Endothelial cell (in vitro differentiated cells): ENCODE results near the gene GAA. TPM values are rescaled to one million over a fixed set of nuclear protein-coding genes. Genes with fewer than 3 reads are reported as not detected.

Experiments used
- DNase-seq: peaks from one replicate; pipeline ENCODE4 v3.0.0; 2021; ENCODE audit warnings: low spot score
- H3K27ac Mint-ChIP-seq: one replicate; pipeline ENCODE4 v1.8.0; 2021; ENCODE audit warnings: mixed read lengths, inconsistent platforms; ENCODE audit not compliant: unreplicated experiment
- H3K27me3 Mint-ChIP-seq: one replicate; pipeline ENCODE4 v1.8.0; 2021; ENCODE audit warnings: mild to moderate bottlenecking, moderate library complexity, mixed read lengths, inconsistent platforms; ENCODE audit not compliant: unreplicated experiment
- H3K36me3 Mint-ChIP-seq: one replicate; pipeline ENCODE4 v1.8.0; 2021; ENCODE audit warnings: mild to moderate bottlenecking, low read depth, mixed read lengths, inconsistent platforms; ENCODE audit not compliant: unreplicated experiment
- H3K4me1 Mint-ChIP-seq: one replicate; pipeline ENCODE4 v1.8.0; 2021; ENCODE audit warnings: mild to moderate bottlenecking, mixed read lengths, inconsistent platforms; ENCODE audit not compliant: unreplicated experiment
- H3K4me3 Mint-ChIP-seq: one replicate; pipeline ENCODE4 v1.8.0; 2021; ENCODE audit warnings: mild to moderate bottlenecking, mixed read lengths, inconsistent platforms; ENCODE audit not compliant: unreplicated experiment
- H3K9me3 Mint-ChIP-seq: one replicate; pipeline ENCODE4 v1.8.0; 2021; ENCODE audit warnings: mixed read lengths, inconsistent platforms; ENCODE audit not compliant: unreplicated experiment
- CTCF ChIP-seq: fragments of 200-600 bp; sonication (generic); IDR thresholded peaks from one replicate; pipeline ENCODE4 v1.5.0; 2021; ENCODE audit warnings: antibody characterized with exemption; ENCODE audit not compliant: unreplicated experiment
- total RNA-seq: library from RNA; stranded (reverse); fragmentation: NEBNext Ultra II Directional; extraction: Animal tissue kit (Norgen Biotek cat#: 25700); gene quantifications from one replicate; pipeline ENCODE4 v1.2.1, GENCODE V29; 2021; ENCODE audit not compliant: unreplicated experiment

The GAA gene
- total RNA-seq, 1 donor from 2014 or later, result 93.0 TPM

GRCh38 chr17:80065478-80066170 lies 35.8 kb upstream of the GAA start:
- H3K36me3 Mint-ChIP-seq, result no peaks in the 10 kb centered on the region
- H3K27me3 Mint-ChIP-seq, result no peaks in the 10 kb centered on the region
- H3K4me3 Mint-ChIP-seq, result no peak overlapping the region
- no peaks in the 10 kb centered on the region for H3K9me3 Mint-ChIP-seq
- H3K4me1 Mint-ChIP-seq, result peaks cover 30% of the 10 kb centered on the region
- TF ChIP-seq CTCF, result no peak
- DNase-seq, result no peak
- H3K27ac Mint-ChIP-seq, result no peak overlapping the region

- H3K27me3 Mint-ChIP-seq, result no peaks in the 10 kb centered on the region
Measured at GRCh38 chr17:80067393-80067986, 33.9 kb upstream of the GAA start.

GRCh38 chr17:80068301-80069222 lies 32.8 kb upstream of the GAA start:
- no peak for DNase-seq
- no peak overlapping the region for H3K4me3 Mint-ChIP-seq
- no peaks in the 10 kb centered on the region for H3K27me3 Mint-ChIP-seq
- H3K9me3 Mint-ChIP-seq, result no peaks in the 10 kb centered on the region
- H3K36me3 Mint-ChIP-seq, result no peaks in the 10 kb centered on the region
- peaks cover 24% of the 10 kb centered on the region for H3K4me1 Mint-ChIP-seq
- TF ChIP-seq CTCF, result no peak
- no peak overlapping the region for H3K27ac Mint-ChIP-seq

More at GRCh38 chr17:80067393-80067986, 33.9 kb upstream of the GAA start:
- Mint-ChIP-seq H3K36me3 (no peaks in the 10 kb centered on the region), H3K27ac (no peak overlapping the region), H3K9me3 (no peaks in the 10 kb centered on the region), H3K4me3 (no peak overlapping the region), H3K4me1 (peaks cover 26% of the 10 kb centered on the region)
- DNase-seq, result no peak
- no peak for TF ChIP-seq CTCF

- Mint-ChIP-seq H3K4me3 (no peak overlapping the region), H3K27ac (no peak overlapping the region), H3K27me3 (peaks cover 3% of the 10 kb centered on the region), H3K36me3 (no peaks in the 10 kb centered on the region), H3K9me3 (no peaks in the 10 kb centered on the region), H3K4me1 (peaks cover 10% of the 10 kb centered on the region)
- no peak for DNase-seq
- TF ChIP-seq CTCF, result no peak
Measured at GRCh38 chr17:80070375-80071115, 30.8 kb upstream of the GAA start.
